OCI-LY3 (cell line): ENCODE data around the gene SKA2.

Experiments
- H2AFZ ChIP-seq: fragments of 200-600, 300-600 bp; shearing (Covaris generic); 2 replicates; pipeline ENCODE4 v1.6.0; 2014; ENCODE audit warnings: antibody characterized with exemption, low read depth, low read length
- H3K27ac ChIP-seq: fragments of 200-600, 300-600 bp; sonication (generic); 2 replicates; pipeline ENCODE4 v1.5.1; 2014; ENCODE audit warnings: mild to moderate bottlenecking, low read length, moderate library complexity, mixed read lengths
- H3K27me3 ChIP-seq: fragments of 200-600, 300-600 bp; sonication (generic); 2 replicates; pipeline ENCODE4 v1.6.1; 2014; ENCODE audit warnings: low read depth, low read length, mixed read lengths
- H3K36me3 ChIP-seq: fragments of 200-600, 300-600 bp; sonication (generic); replicated peaks from 2 replicates; pipeline ENCODE3; 2014; ENCODE audit warnings: low read depth, low read length, mixed read lengths
- H3K4me1 ChIP-seq: fragments of 300-600, 200-600 bp; sonication (generic); 2 replicates; pipeline ENCODE4 v1.6.1; 2014; ENCODE audit warnings: low read length, mixed read lengths
- H3K4me2 ChIP-seq: fragments of 200-600, 300-600 bp; sonication (generic); 2 replicates; pipeline ENCODE4 v1.6.1; 2014; ENCODE audit warnings: low read length, mixed read lengths
- H3K4me3 ChIP-seq: fragments of 300-600, 200-600 bp; sonication (generic); 2 replicates; pipeline ENCODE4 v1.5.1; 2014; ENCODE audit warnings: antibody characterized with exemption, mild to moderate bottlenecking, low read length, moderate library complexity
- H3K79me2 ChIP-seq: fragments of 300-600, 200-600 bp; shearing (Covaris generic); 2 replicates; pipeline ENCODE4 v1.6.1; 2014; ENCODE audit warnings: mild to moderate bottlenecking, low read length, mixed read lengths
- H3K9ac ChIP-seq: fragments of 300-600, 200-600 bp; shearing (Covaris generic); 2 replicates; pipeline ENCODE4 v1.6.0; 2014; ENCODE audit warnings: mild to moderate bottlenecking, low read length, moderate library complexity
- H3K9me3 ChIP-seq: fragments of 200-600, 300-600 bp; shearing (Covaris generic); 2 replicates; pipeline ENCODE4 v1.6.1; 2014; ENCODE audit warnings: low read length, mixed read lengths; ENCODE audit not compliant: insufficient read depth
- H4K20me1 ChIP-seq: fragments of 200-600, 300-600 bp; sonication (generic); 2 replicates; pipeline ENCODE4 v1.6.1; 2016; ENCODE audit warnings: low read length, mixed read lengths; ENCODE audit not compliant: insufficient read depth
- EZH2phosphoT487 ChIP-seq: fragments of 200-600 bp; shearing (Covaris generic); IDR thresholded peaks from 2 replicates; pipeline ENCODE4 v1.6.1; 2018; ENCODE audit warnings: antibody characterized with exemption, mixed run types, low read depth
- TF ChIP-seq, protein P1 (sequence below): fragments of 200-600, 300-600 bp; sonication (generic); IDR thresholded peaks from 2 replicates; pipeline ENCODE4 v1.5.1; 2014; ENCODE audit warnings: antibody characterized with exemption, low read length, low read depth

The SKA2 gene

DNA sequence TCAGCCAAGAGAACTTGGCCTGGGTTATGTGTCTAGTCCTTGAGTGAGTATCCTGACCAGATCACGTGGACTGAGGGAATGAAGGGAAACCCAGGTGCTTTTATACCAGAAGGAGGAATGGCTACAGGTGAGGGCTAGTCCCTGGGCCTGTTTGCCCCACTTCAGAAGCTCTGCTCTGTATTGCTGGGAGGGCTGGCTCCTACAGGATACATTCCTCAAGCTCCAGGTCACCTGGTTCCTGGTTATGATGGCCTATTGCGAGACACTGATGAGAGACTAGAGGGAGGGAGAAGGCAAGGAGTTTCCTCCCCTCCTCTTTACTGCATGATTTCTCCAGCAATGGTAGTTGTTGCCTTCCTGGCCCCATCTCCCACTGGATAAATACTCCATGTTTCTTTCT, 35.8 kb upstream of the SKA2 start:
- H4K20me1 ChIP-seq, result no peaks in the 10 kb centered on the region
- no peak for TF ChIP-seq EZH2phosphoT487
- TF ChIP-seq, protein P1, sequence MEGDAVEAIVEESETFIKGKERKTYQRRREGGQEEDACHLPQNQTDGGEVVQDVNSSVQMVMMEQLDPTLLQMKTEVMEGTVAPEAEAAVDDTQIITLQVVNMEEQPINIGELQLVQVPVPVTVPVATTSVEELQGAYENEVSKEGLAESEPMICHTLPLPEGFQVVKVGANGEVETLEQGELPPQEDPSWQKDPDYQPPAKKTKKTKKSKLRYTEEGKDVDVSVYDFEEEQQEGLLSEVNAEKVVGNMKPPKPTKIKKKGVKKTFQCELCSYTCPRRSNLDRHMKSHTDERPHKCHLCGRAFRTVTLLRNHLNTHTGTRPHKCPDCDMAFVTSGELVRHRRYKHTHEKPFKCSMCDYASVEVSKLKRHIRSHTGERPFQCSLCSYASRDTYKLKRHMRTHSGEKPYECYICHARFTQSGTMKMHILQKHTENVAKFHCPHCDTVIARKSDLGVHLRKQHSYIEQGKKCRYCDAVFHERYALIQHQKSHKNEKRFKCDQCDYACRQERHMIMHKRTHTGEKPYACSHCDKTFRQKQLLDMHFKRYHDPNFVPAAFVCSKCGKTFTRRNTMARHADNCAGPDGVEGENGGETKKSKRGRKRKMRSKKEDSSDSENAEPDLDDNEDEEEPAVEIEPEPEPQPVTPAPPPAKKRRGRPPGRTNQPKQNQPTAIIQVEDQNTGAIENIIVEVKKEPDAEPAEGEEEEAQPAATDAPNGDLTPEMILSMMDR, result no peak
- H3K27ac ChIP-seq, result no peak overlapping the region
- no peak overlapping the region for H3K4me2 ChIP-seq
- H3K27me3 ChIP-seq, result no peaks in the 10 kb centered on the region
- H3K36me3 ChIP-seq, result peaks cover 43% of the 10 kb centered on the region
- H3K4me1 ChIP-seq, result no peaks in the 10 kb centered on the region
- no peak overlapping the region for H3K4me3 ChIP-seq
- H2AFZ ChIP-seq, result no peak overlapping the region
- no peaks in the 10 kb centered on the region for H3K9me3 ChIP-seq
- H3K9ac ChIP-seq, result no peak overlapping the region
- no peaks in the 10 kb centered on the region for H3K79me2 ChIP-seq

DNA sequence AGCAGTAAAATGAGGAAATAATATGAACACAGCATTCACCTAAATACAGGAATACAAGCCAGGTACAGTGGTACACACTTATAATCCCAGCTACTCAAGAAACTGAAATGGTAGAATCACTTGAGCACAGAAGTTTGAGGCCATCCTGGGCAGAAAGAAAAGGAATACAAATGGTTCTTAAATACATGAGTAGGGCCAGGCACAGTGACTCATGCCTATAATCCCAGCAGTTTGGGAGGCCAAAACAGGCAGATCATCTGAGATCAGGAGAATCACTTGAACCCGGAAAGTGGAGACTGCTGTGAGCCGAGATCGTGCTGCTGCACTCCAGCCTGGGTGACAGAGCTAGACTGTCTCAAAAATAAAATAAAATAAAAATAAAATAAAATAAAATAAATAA, 31.9 kb upstream of the SKA2 start:
- no peak overlapping the region for H3K9ac ChIP-seq
- H4K20me1 ChIP-seq, result no peaks in the 10 kb centered on the region
- H3K4me1 ChIP-seq, result no peaks in the 10 kb centered on the region
- no peak overlapping the region for H3K27ac ChIP-seq
- no peak overlapping the region for H3K4me3 ChIP-seq
- TF ChIP-seq, protein P1, result no peak
- no peak for TF ChIP-seq EZH2phosphoT487
- H3K9me3 ChIP-seq, result no peaks in the 10 kb centered on the region
- H3K27me3 ChIP-seq, result no peaks in the 10 kb centered on the region
- peaks cover 28% of the 10 kb centered on the region for H3K36me3 ChIP-seq
- H3K79me2 ChIP-seq, result no peaks in the 10 kb centered on the region
- no peak overlapping the region for H2AFZ ChIP-seq
- no peak overlapping the region for H3K4me2 ChIP-seq

DNA sequence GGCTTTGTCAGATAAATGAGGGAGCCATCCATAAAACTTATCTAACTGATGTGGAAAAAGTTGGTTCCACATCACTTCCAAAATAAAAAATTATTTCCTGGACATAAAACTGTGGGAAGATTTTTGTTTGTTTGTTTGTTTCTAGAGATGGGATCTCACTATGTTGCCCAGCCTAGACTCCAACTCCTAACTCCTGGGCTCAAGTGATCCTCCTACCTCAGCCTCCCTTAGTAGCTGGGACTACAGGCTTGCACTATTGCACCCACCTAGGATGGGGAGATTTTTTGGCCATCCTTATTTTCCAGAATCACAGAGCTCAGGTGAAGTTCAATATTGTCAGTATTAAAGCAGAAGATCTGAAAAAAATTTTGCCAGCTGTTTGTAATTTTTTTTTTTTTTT, 31.0 kb upstream of the SKA2 start:
- peaks cover 23% of the 10 kb centered on the region for H3K36me3 ChIP-seq
- H3K4me1 ChIP-seq, result no peaks in the 10 kb centered on the region

DNA sequence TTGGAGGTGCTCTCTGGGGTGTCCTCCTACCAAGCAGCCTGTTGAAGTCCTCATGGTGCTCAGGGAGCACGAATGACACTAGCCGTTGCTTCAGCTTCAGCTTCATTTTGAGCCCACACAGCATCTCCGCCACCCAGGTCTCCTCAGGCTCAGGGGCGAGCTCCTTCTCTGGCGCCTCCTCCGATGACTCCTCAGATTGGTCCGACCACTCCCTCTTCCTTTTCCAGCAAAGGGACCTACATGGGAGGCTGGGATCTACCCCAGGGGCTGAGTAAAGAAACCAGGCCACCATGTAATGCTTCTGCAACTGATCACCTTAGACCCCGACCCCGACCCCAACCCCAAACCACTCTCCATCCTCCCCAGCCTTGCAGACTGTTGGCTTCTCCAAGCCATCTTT, 26.5 kb upstream of the SKA2 start:
- Histone ChIP-seq H3K79me2 (0 out of 2 replicates have a peak, but pooled peaks cover 5% of the 10 kb centered on the region), H3K9me3 (no peaks in the 10 kb centered on the region), H3K9ac (no peak overlapping the region), H3K4me2 (no peak overlapping the region), H4K20me1 (no peaks in the 10 kb centered on the region), H3K4me1 (no peaks in the 10 kb centered on the region), H3K4me3 (no peak overlapping the region), H3K36me3 (peaks cover 13% of the 10 kb centered on the region), H2AFZ (no peak overlapping the region), H3K27me3 (no peaks in the 10 kb centered on the region), H3K27ac (no peak overlapping the region)
- TF ChIP-seq, protein P1, result no peak
- no peak for TF ChIP-seq EZH2phosphoT487

More for the DNA sequence above, 31.0 kb upstream of the SKA2 start:
- no peak overlapping the region for H2AFZ ChIP-seq
- no peak overlapping the region for H3K4me2 ChIP-seq
- no peak for TF ChIP-seq EZH2phosphoT487
- TF ChIP-seq, protein P1, result no peak
- no peaks in the 10 kb centered on the region for H3K79me2 ChIP-seq
- no peak overlapping the region for H3K9ac ChIP-seq
- no peaks in the 10 kb centered on the region for H4K20me1 ChIP-seq
- no peaks in the 10 kb centered on the region for H3K9me3 ChIP-seq
- no peak overlapping the region for H3K27ac ChIP-seq
- H3K27me3 ChIP-seq, result no peaks in the 10 kb centered on the region
- H3K4me3 ChIP-seq, result no peak overlapping the region
